ENCODE data around the gene WDR47. TPM values are rescaled to one million over a fixed set of nuclear protein-coding genes. Genes with fewer than 3 reads are reported as not detected.

WDR47 gene
- total and polyA plus RNA-seq, 2 of the 8 experiments (the other 6 are each of a cell fraction or from before 2014, with no cell fraction given), result 1.9 to 6.7 TPM

DNA sequence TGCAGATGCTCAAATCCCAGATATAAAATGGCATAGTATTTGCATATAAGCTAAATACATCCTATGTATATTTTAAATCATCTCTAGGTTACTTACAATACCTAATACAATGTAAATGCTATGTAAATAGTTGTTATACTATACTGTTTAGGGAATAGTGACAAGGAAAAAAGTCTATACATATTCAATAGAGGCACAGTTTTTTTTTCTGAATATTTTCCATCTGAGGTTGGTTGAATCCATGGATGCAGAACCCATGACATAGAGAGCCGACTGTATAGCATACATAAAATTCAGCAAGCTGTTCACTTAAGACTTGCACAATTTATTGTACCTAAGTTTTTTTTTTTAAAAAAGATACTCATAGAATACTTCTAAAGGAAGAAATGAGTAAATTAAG lies 27.4 kb upstream of the WDR47 start (continued):
- TF ChIP-seq CHD7 (IDR thresholded peaks at IDR 0.05; ENCODE audit: insufficient replicate concordance, low read length) (no peak), NRF1 (IDR thresholded peaks at IDR 0.05; ENCODE audit: low read depth, low read length) (no peak), CHD2 (IDR thresholded peaks at IDR 0.05; ENCODE audit: low read length) (no peak), YY1 (IDR thresholded peaks at IDR 0.05; ENCODE audit: low read depth, low read length) (no peak), TAF1 (IDR thresholded peaks at IDR 0.05; ENCODE audit: low read depth, low read length) (no peak), RNF2 (IDR thresholded peaks at IDR 0.05; ENCODE audit: borderline replicate concordance, low read depth, low read length, missing control alignments, poor library complexity, severe bottlenecking) (no peak), RFX5 (IDR thresholded peaks at IDR 0.05; ENCODE audit: borderline replicate concordance, low read depth, low read length) (no peak), SIRT6 (IDR thresholded peaks at IDR 0.05; ENCODE audit: low read length) (no peak), POLR2AphosphoS5 (IDR thresholded peaks at IDR 0.05; ENCODE audit: low read depth, low read length) (no peak), KDM4A (IDR thresholded peaks at IDR 0.05; ENCODE audit: low read depth, low read length, severe bottlenecking) (no peak), MAFK (IDR thresholded peaks at IDR 0.05; ENCODE audit: low read depth, low read length) (no peak), FOSL1 (IDR thresholded peaks at IDR 0.05; ENCODE audit: insufficient read depth, low read depth, low read length) (no peak)
